ENCODE measurements around the gene GTF2F1.
"Not testable (repeated sequence)": the region's sequence is repeated elsewhere in the genome, so short reads cannot be mapped to it uniquely, and the experiment has no call there.

Gene GTF2F1

GRCh38 chr19:6354098-6354674 lies 38.8 kb downstream of the GTF2F1 start:
- peak; percentile 23 to 49 for DNase-seq

DNA sequence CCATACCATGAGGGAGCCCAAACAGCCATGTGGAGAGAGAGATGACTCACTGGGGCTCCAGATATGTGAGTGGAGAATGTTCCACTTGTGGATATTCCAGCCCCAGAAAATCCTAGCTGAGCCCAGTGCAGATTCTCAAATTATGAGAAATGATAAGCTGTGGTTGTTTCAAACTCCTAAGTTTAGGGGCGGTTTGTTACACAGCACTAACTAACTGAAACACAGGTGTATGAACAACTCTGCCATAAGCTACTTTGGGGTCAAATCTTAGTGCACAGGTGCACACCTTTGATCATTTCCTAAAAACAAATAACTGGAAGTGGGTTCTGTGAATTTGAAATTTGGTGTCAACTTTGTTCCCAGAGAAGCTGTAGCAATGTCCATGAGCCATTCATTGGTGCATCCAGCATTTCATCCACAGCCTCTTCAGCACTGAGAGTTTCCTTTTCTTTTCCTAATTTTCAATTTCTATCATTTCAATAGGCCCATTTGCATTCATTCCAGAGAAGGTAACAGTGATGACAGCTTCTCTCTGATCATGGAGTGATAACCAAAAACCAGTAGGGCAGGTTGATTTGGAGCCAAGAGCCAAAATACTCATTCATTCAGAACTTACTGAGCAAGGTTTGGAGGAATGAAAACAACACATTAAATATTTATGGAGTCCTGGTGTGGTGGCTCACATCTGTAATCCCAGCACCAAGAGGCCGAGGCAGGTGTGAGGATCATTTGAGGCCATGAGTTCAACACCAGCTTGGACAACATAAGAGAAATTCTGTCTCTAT lies 40.4 kb downstream of the GTF2F1 start:
- DNase-seq, result no peak

GRCh38 chr19:6350688-6351087 lies 42.3 kb downstream of the GTF2F1 start:
- no peak for DNase-seq

GRCh38 chr19:6349271-6349670 lies 43.7 kb downstream of the GTF2F1 start:
- not testable (repeated sequence) for DNase-seq

GRCh38 chr19:6343462-6343861 lies 49.5 kb downstream of the GTF2F1 start:
- no peak for DNase-seq

DNA sequence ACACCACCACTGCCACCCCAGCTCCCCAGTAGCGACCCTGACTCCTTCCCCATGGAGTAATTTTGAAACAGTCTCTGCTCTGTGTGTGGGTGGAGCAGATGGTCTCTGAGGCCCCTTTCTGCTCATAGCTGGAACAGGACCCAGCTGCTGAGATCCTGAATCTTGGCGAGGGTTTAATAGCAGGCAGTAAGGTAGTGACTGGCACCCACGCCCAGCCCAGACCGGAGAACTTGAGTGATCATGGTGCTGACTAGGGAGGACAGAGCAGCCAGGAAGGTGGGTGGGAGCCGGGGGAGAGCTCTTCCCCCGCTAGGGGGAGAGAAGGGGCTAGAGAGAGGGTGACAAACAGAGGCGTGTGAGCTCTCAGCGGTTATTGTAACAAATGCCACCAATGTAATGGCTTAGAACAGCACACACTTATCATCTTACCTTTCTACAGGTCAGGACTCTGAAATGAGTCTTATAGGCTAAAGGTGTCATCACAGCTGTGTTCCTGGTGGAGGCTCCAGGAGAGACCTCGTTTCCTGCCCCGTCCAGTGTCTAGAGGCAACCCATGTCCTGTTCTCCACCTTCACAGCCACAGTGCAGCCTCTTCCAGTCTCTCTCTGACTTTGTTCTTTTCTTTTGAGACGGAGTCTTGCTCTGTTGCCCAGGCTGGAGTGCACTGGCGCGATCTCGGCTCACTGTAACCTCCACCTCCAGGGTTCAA lies 52.3 kb downstream of the GTF2F1 start:
- DNase-seq, result no peak

GRCh38 chr19:6334490-6335285 lies 58.3 kb downstream of the GTF2F1 start:
- no peak for DNase-seq

- no peak for DNase-seq
Measured at GRCh38 chr19:6333439-6333838, 59.5 kb downstream of the GTF2F1 start, which contains the start of gene ACER1. Gene ACER1, minus strand, starts transcription at chr19:6333612. Its CDS starts 61 bp downstream, at chr19:6333551.

Measured in Kasumi-1 (cell line).